Osteocyte (in vitro differentiated cells): ENCODE data around the gene PSMA6. TPM values are rescaled to one million over a fixed set of nuclear protein-coding genes. Genes with fewer than 3 reads are reported as not detected.

Experiments used
- DNase-seq: peaks from one replicate; pipeline ENCODE4 v3.0.0; 2021; ENCODE audit warnings: mixed read lengths; ENCODE audit not compliant: unreplicated experiment; ENCODE audit errors: extremely low spot score
- H3K27ac Mint-ChIP-seq: one replicate; pipeline ENCODE4 v1.8.0; 2021; ENCODE audit warnings: mild to moderate bottlenecking, mixed read lengths; ENCODE audit not compliant: unreplicated experiment
- H3K27me3 Mint-ChIP-seq: one replicate; pipeline ENCODE4 v1.8.0; 2021; ENCODE audit warnings: mixed read lengths; ENCODE audit not compliant: unreplicated experiment
- H3K36me3 Mint-ChIP-seq: one replicate; pipeline ENCODE4 v1.8.0; 2021; ENCODE audit warnings: mixed read lengths; ENCODE audit not compliant: unreplicated experiment
- H3K4me1 Mint-ChIP-seq: one replicate; pipeline ENCODE4 v1.8.0; 2021; ENCODE audit warnings: mixed read lengths; ENCODE audit not compliant: unreplicated experiment
- H3K4me3 Mint-ChIP-seq: one replicate; pipeline ENCODE4 v1.8.0; 2021; ENCODE audit warnings: mild to moderate bottlenecking, moderate library complexity, mixed read lengths; ENCODE audit not compliant: unreplicated experiment
- H3K9me3 Mint-ChIP-seq: one replicate; pipeline ENCODE4 v1.8.0; 2021; ENCODE audit warnings: mixed read lengths; ENCODE audit not compliant: unreplicated experiment
- total RNA-seq: library from RNA; stranded (reverse); gene quantifications from 2 replicates; pipeline ENCODE4 v1.2.1, GENCODE V29; 2021
- TF ChIP-seq, protein P1 (sequence below): fragments of 200-600 bp; sonication (generic); IDR thresholded peaks from 2 replicates; pipeline ENCODE4 v1.5.0; 2021; ENCODE audit warnings: antibody characterized with exemption, mild to moderate bottlenecking, moderate library complexity

The PSMA6 gene
- total RNA-seq, 1 donor from 2014 or later, result 146 TPM

DNA sequence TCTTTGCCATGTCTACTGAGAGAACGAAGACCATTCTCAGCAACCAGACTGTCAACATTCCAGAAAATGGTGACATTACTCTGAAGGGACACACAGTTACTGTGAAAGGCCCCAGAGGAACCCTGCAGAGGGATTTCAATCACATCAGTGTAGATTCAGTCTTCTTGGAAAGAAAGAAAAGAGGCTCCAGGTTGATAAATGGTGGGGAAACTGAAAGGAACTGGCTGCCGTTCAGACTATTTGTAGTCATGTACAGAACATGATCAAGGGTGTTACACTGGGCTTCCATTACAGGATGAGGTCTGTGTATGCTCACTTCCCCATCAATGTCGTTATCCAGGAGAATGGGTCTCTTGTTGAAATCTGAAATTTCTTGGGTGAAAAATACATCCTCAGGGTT lies 29.7 kb upstream of the PSMA6 start:
- TF ChIP-seq, protein P1, sequence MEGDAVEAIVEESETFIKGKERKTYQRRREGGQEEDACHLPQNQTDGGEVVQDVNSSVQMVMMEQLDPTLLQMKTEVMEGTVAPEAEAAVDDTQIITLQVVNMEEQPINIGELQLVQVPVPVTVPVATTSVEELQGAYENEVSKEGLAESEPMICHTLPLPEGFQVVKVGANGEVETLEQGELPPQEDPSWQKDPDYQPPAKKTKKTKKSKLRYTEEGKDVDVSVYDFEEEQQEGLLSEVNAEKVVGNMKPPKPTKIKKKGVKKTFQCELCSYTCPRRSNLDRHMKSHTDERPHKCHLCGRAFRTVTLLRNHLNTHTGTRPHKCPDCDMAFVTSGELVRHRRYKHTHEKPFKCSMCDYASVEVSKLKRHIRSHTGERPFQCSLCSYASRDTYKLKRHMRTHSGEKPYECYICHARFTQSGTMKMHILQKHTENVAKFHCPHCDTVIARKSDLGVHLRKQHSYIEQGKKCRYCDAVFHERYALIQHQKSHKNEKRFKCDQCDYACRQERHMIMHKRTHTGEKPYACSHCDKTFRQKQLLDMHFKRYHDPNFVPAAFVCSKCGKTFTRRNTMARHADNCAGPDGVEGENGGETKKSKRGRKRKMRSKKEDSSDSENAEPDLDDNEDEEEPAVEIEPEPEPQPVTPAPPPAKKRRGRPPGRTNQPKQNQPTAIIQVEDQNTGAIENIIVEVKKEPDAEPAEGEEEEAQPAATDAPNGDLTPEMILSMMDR, result no peak
- Mint-ChIP-seq H3K4me3 (no peak overlapping the region), H3K27me3 (no peaks in the 10 kb centered on the region), H3K27ac (no peak overlapping the region), H3K9me3 (peaks cover 3% of the 10 kb centered on the region), H3K36me3 (peaks cover 15% of the 10 kb centered on the region), H3K4me1 (no peaks in the 10 kb centered on the region)
- no peak for DNase-seq

DNA sequence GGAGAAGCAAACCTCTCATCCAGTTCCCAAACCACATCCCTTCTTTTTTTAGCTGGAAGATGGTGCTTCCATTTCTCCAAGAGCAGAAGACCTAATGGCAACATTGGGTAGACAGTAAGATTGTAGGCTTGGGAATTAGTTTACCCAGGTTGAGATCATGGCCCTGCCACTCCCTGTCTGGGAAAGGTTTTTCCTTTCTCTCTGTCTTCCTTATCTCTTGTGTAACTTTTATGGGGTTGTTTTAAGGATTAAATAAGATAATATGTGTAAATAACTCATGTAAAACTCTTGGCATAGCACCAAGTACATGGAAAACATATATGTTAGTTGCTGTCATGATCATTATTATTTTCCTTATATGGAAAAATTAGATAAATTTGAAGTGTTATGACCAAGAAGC lies 23.2 kb upstream of the PSMA6 start:
- no peaks in the 10 kb centered on the region for H3K9me3 Mint-ChIP-seq
- H3K36me3 Mint-ChIP-seq, result peaks cover 16% of the 10 kb centered on the region
- DNase-seq, result no peak
- TF ChIP-seq, protein P1, result no peak
- no peak overlapping the region for H3K27ac Mint-ChIP-seq
- no peak overlapping the region for H3K4me3 Mint-ChIP-seq
- no peaks in the 10 kb centered on the region for H3K27me3 Mint-ChIP-seq
- no peaks in the 10 kb centered on the region for H3K4me1 Mint-ChIP-seq

DNA sequence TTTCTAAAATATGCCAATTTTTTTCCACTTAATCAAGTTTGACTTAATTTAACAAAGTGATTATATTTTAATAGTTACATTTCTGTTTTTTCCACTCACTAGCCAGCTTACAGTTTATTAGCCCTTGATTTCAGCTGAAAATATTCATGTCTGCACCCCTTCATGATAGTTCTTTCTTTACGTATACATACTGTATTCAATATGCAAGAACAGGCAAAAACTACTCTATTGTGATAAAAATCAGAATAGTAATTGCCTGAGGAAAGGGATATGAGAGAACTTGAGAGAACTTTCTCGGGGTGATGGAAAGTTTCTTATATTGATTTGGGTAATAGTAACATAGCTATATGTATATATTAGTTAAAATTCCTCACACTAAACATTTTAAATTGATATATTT lies 17.4 kb upstream of the PSMA6 start:
- Mint-ChIP-seq H3K36me3 (peaks cover 23% of the 10 kb centered on the region), H3K4me3 (no peak overlapping the region), H3K27ac (no peak overlapping the region), H3K4me1 (no peaks in the 10 kb centered on the region), H3K9me3 (no peaks in the 10 kb centered on the region), H3K27me3 (no peaks in the 10 kb centered on the region)
- no peak for DNase-seq
- TF ChIP-seq, protein P1, result no peak

DNA sequence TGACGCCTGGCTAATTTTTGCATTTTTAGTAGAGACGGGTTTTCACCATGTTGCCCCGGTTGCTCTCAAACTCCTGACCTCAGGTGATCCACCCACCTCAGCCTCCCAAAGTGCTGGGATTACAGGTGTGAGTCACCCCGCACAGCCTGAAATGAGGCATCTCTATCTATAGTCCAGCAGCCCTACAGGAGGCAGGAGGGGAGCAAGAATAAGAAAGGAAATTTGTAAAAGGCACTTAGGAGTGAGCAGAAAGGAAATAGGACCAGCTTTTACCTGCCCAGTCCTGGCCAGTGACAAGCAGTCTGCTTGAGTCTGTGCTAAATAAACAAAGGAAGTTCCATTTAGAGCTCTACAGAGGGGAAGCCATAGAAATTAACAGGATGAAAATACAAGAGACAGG lies 15.0 kb upstream of the PSMA6 start:
- H3K27me3 Mint-ChIP-seq, result no peaks in the 10 kb centered on the region
- no peaks in the 10 kb centered on the region for H3K4me1 Mint-ChIP-seq
- H3K4me3 Mint-ChIP-seq, result no peak overlapping the region
- TF ChIP-seq, protein P1, result no peak
- peaks cover 25% of the 10 kb centered on the region for H3K36me3 Mint-ChIP-seq
- H3K27ac Mint-ChIP-seq, result no peak overlapping the region
- no peaks in the 10 kb centered on the region for H3K9me3 Mint-ChIP-seq
- DNase-seq, result no peak

DNA sequence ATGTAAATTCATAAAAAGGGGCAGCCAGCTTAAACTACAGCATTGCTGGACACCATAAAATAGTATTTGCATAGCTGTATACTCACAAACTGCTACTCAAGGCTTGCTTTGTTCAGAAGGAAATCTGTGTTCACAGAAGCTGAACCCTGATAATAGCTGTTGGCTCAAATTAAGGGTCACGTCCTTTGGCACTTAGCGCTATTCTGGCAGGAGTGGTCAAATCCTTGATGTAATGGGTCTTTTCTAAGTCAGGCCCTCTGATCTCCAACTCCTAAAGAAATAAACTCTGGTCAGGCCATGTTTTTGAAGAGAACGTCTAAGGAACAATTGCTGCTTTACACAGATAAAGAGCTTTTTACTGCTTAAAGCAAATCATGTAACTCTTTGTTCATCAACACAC lies 12.8 kb upstream of the PSMA6 start:
- no peaks in the 10 kb centered on the region for H3K27me3 Mint-ChIP-seq
- TF ChIP-seq, protein P1, result no peak
- H3K9me3 Mint-ChIP-seq, result no peaks in the 10 kb centered on the region
- H3K36me3 Mint-ChIP-seq, result peaks cover 23% of the 10 kb centered on the region
- H3K27ac Mint-ChIP-seq, result no peak overlapping the region
- H3K4me3 Mint-ChIP-seq, result no peak overlapping the region
- no peak for DNase-seq
- H3K4me1 Mint-ChIP-seq, result no peaks in the 10 kb centered on the region
